ENCODE measurements around the gene DCDC1. TPM values are rescaled to one million over a fixed set of nuclear protein-coding genes. Genes with fewer than 3 reads are reported as not detected.

The DCDC1 gene
- total RNA-seq, 1 donor from 2014 or later = 2.6 TPM

DNA sequence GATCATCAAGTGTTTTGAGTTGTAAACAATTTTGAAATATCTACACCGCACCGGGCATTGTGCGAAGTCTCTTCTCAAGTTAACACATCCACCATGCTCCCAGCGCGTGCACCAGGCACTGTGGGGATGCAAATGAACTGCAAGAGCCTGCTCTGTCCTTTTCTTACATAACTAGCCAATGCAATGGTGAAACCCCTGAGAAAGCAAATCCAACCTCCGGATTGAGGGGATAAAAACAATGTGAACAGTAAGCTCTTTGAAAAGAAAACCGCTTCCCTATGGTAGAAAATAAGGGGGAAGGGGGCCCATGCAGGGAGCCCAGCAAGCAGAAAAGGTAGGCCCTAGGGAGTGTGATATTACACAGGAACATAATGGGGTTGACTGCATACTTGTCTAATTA, 508.5 kb downstream of the DCDC1 start:
- peaks cover 22% of the 10 kb centered on the region for H3K4me1 Mint-ChIP-seq
- H3K9me3 Mint-ChIP-seq = no peaks in the 10 kb centered on the region
- no peaks in the 10 kb centered on the region for H3K36me3 Mint-ChIP-seq (ENCODE audit: low read depth)
- H3K27ac Mint-ChIP-seq (ENCODE audit: unreplicated experiment) = no peak overlapping the region
- no peak overlapping the region for H3K4me3 Mint-ChIP-seq
- peak; percentile 8 for DNase-seq (ENCODE audit: low read depth, low spot score)
- peaks cover 5% of the 10 kb centered on the region for H3K27me3 Mint-ChIP-seq (ENCODE audit: low read depth)
- TF ChIP-seq, protein P1, sequence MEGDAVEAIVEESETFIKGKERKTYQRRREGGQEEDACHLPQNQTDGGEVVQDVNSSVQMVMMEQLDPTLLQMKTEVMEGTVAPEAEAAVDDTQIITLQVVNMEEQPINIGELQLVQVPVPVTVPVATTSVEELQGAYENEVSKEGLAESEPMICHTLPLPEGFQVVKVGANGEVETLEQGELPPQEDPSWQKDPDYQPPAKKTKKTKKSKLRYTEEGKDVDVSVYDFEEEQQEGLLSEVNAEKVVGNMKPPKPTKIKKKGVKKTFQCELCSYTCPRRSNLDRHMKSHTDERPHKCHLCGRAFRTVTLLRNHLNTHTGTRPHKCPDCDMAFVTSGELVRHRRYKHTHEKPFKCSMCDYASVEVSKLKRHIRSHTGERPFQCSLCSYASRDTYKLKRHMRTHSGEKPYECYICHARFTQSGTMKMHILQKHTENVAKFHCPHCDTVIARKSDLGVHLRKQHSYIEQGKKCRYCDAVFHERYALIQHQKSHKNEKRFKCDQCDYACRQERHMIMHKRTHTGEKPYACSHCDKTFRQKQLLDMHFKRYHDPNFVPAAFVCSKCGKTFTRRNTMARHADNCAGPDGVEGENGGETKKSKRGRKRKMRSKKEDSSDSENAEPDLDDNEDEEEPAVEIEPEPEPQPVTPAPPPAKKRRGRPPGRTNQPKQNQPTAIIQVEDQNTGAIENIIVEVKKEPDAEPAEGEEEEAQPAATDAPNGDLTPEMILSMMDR (conservative IDR thresholded peaks at IDR 0.05) = no peak

DNA sequence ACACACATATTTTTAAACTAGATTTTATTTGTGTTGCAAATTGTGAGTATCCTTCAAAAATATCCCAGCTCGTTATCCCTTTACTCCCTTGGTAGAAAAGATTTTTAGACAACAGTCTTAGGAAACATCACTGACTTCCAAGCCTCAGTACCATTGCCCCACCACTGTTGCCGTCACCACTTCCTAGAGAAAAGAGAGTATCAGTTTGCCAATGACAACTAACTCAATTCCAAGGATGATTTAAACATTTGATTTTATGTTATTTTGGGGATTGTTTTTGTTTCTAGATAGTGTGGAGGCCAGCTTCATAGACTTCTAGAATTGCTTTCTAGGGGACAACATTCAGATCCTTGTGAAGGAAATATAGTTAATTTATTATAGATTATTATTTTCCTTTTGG, 509.4 kb downstream of the DCDC1 start:
- no peak overlapping the region for H3K27ac Mint-ChIP-seq (ENCODE audit: unreplicated experiment)
- peaks cover 22% of the 10 kb centered on the region for H3K4me1 Mint-ChIP-seq
- no peak for DNase-seq (ENCODE audit: low read depth, low spot score)
- H3K36me3 Mint-ChIP-seq (ENCODE audit: low read depth) = no peaks in the 10 kb centered on the region
- H3K4me3 Mint-ChIP-seq = no peak overlapping the region
- H3K27me3 Mint-ChIP-seq (ENCODE audit: low read depth) = peaks cover 11% of the 10 kb centered on the region
- TF ChIP-seq, protein P1 (conservative IDR thresholded peaks at IDR 0.05) = no peak
- H3K9me3 Mint-ChIP-seq = no peaks in the 10 kb centered on the region

DNA sequence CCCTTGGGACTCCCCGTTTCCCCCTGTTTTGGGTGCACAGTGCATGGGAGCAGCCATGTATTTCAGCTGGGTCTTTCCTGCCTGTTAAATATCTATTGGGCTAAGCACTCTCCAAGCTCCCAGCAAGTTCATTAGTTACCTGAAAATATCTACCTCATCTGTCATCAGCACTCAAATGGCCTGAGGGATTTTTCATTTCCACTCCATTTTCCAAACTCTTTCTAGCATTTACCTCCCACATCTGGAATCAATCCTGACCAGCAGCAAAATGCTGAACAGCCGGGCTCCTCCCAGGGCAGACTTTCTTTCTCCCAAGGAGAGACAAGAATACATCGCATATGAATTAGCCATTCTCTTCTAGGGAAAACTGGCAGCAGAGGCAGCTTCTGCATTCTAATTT, 509.9 kb downstream of the DCDC1 start:
- Mint-ChIP-seq H3K36me3 (ENCODE audit: low read depth) (no peaks in the 10 kb centered on the region), H3K9me3 (no peaks in the 10 kb centered on the region), H3K27me3 (ENCODE audit: low read depth) (peaks cover 15% of the 10 kb centered on the region), H3K27ac (ENCODE audit: unreplicated experiment) (no peak overlapping the region), H3K4me3 (no peak overlapping the region), H3K4me1 (peaks cover 22% of the 10 kb centered on the region)
- DNase-seq (ENCODE audit: low read depth, low spot score) = no peak
- TF ChIP-seq, protein P1 (conservative IDR thresholded peaks at IDR 0.05) = no peak

DNA sequence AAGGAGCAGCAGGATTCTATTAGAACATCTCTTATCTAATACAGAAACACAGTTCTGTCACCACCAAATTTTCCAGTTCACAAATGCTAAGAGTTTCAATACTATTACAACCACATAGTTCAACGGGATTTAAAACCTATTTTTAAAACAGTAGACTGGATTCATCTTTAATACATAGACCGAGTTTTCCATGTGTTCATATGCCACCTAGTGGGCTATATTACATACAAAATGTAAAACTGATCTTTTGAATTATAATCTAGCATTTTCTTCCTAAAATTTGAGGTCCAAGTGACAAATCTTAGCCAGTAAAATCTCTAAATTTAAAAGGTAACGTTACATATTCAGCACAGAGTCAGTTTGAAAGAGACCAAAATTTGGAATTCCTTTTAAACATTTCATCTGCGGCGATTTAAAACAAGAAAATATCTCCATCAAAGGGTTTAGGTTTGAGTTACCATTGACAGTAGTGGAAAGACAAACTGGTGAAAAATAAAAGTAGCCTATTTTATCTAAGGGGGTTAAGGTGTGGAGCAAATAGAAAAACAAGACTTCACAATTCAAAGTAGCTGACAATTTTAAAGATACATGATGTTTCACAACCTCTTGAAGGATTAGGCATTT, 514.0 kb downstream of the DCDC1 start:
- Mint-ChIP-seq H3K4me1 (peaks cover 15% of the 10 kb centered on the region), H3K27ac (ENCODE audit: unreplicated experiment) (no peak overlapping the region), H3K27me3 (ENCODE audit: low read depth) (peaks cover 41% of the 10 kb centered on the region), H3K36me3 (ENCODE audit: low read depth) (no peaks in the 10 kb centered on the region), H3K4me3 (no peak overlapping the region), H3K9me3 (no peaks in the 10 kb centered on the region)
- TF ChIP-seq, protein P1 (conservative IDR thresholded peaks at IDR 0.05) = peak; percentile 71
- DNase-seq (ENCODE audit: low read depth, low spot score) = no peak

DNA sequence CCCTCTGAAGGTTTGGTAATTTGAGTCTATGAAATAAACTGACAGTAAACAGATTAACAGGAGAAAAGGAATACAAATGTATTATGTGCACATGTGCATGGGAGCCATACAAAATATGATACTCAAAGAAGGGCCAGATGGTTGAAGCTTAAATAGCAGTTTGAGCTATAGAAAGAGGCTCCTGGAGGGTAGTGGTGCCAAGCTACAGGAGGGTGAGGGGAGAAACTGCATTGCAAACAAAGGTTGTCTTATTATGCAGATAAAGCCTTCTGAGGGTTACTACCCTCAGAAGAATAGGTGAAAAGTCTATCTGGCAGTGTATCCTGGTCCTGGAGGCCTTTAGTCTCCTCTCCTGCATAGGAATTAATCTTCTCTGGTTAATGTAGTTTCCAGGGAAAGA, 516.1 kb downstream of the DCDC1 start:
- peaks cover 54% of the 10 kb centered on the region for H3K27me3 Mint-ChIP-seq (ENCODE audit: low read depth)
- no peak overlapping the region for H3K4me3 Mint-ChIP-seq
- DNase-seq (ENCODE audit: low read depth, low spot score) = no peak
- H3K36me3 Mint-ChIP-seq (ENCODE audit: low read depth) = no peaks in the 10 kb centered on the region
- H3K4me1 Mint-ChIP-seq = peaks cover 9% of the 10 kb centered on the region
- no peak overlapping the region for H3K27ac Mint-ChIP-seq (ENCODE audit: unreplicated experiment)
- no peaks in the 10 kb centered on the region for H3K9me3 Mint-ChIP-seq
- TF ChIP-seq, protein P1 (conservative IDR thresholded peaks at IDR 0.05) = no peak
